Measurements from ENCODE around the gene RAB3C.
"Not testable (repeated sequence)": the region's sequence is repeated elsewhere in the genome, so short reads cannot be mapped to it uniquely, and the experiment has no call there.

Gene RAB3C

GRCh38 chr5:58582803-58583491 is at the start of gene RAB3C:
Gene RAB3C (plus strand): TSS chr5:58583075. CDS start chr5:58583209, 134 bp downstream.
- no peak for FAIRE-seq
- peak; percentile 22 for DNase-seq (ENCODE audit: insufficient read length, low spot score)
- TF ChIP-seq POLR2A (IDR thresholded peaks at IDR 0.05; ENCODE audit: low read depth, low read length): no peak

GRCh38 chr5:58541935-58542334 is 40.9 kb upstream of the RAB3C start:
- not testable (repeated sequence) for FAIRE-seq; DNase-seq (ENCODE audit: insufficient read length, low spot score)

- no peak for DNase-seq (ENCODE audit: insufficient read length, low spot score)
- no peak for FAIRE-seq
- no peak for TF ChIP-seq POLR2A (IDR thresholded peaks at IDR 0.05; ENCODE audit: low read depth, low read length)
Observed at GRCh38 chr5:58542709-58543108, 40.2 kb upstream of the RAB3C start.

- FAIRE-seq: no peak
- no peak for TF ChIP-seq POLR2A (IDR thresholded peaks at IDR 0.05; ENCODE audit: low read depth, low read length)
Observed at GRCh38 chr5:58543723-58544122, 39.2 kb upstream of the RAB3C start.

GRCh38 chr5:58544195-58544594 is 38.7 kb upstream of the RAB3C start:
- no peak for FAIRE-seq
- no peak for TF ChIP-seq POLR2A (IDR thresholded peaks at IDR 0.05; ENCODE audit: low read depth, low read length)
- DNase-seq (ENCODE audit: insufficient read length, low spot score): no peak

More at GRCh38 chr5:58543723-58544122, 39.2 kb upstream of the RAB3C start:
- no peak for DNase-seq (ENCODE audit: insufficient read length, low spot score)

- TF ChIP-seq POLR2A (IDR thresholded peaks at IDR 0.05; ENCODE audit: low read depth, low read length): no peak
- DNase-seq (ENCODE audit: insufficient read length, low spot score) (no peak), FAIRE-seq (no peak)
Observed at GRCh38 chr5:58544926-58545325, 37.9 kb upstream of the RAB3C start.

- no peak for TF ChIP-seq POLR2A (IDR thresholded peaks at IDR 0.05; ENCODE audit: low read depth, low read length)
- DNase-seq (ENCODE audit: insufficient read length, low spot score): no peak
- FAIRE-seq: no peak
Observed at GRCh38 chr5:58545912-58546311, 37.0 kb upstream of the RAB3C start.

GRCh38 chr5:58548068-58548467 is 34.8 kb upstream of the RAB3C start:
- FAIRE-seq (no peak), DNase-seq (ENCODE audit: insufficient read length, low spot score) (no peak)
- no peak for TF ChIP-seq POLR2A (IDR thresholded peaks at IDR 0.05; ENCODE audit: low read depth, low read length)

- no peak for TF ChIP-seq POLR2A (IDR thresholded peaks at IDR 0.05; ENCODE audit: low read depth, low read length)
- FAIRE-seq (no peak), DNase-seq (ENCODE audit: insufficient read length, low spot score) (no peak)
Observed at GRCh38 chr5:58551492-58551891, 31.4 kb upstream of the RAB3C start.

GRCh38 chr5:58557665-58558338 is 25.1 kb upstream of the RAB3C start:
- not testable (repeated sequence) for FAIRE-seq; DNase-seq (ENCODE audit: insufficient read length, low spot score)

GRCh38 chr5:58563016-58563700 is 19.7 kb upstream of the RAB3C start:
- not testable (repeated sequence) for FAIRE-seq; DNase-seq (ENCODE audit: insufficient read length, low spot score)

GRCh38 chr5:58564043-58564832 is 18.6 kb upstream of the RAB3C start:
- not testable (repeated sequence) for DNase-seq (ENCODE audit: insufficient read length, low spot score); FAIRE-seq

GRCh38 chr5:58565033-58565432 is 17.8 kb upstream of the RAB3C start:
- FAIRE-seq (no peak), DNase-seq (ENCODE audit: insufficient read length, low spot score) (no peak)
- TF ChIP-seq POLR2A (IDR thresholded peaks at IDR 0.05; ENCODE audit: low read depth, low read length): no peak

GRCh38 chr5:58571501-58571900 is 11.4 kb upstream of the RAB3C start:
- FAIRE-seq: no peak
- DNase-seq (ENCODE audit: insufficient read length, low spot score): no peak
- TF ChIP-seq POLR2A (IDR thresholded peaks at IDR 0.05; ENCODE audit: low read depth, low read length): no peak

- FAIRE-seq; DNase-seq (ENCODE audit: insufficient read length, low spot score): not testable (repeated sequence)
Observed at GRCh38 chr5:58572973-58573372, 9.9 kb upstream of the RAB3C start.

Measured in H54 (cell line).